Spleen (tissue), 11 donors: ENCODE results near the gene CEACAM4. TPM values are rescaled to one million over a fixed set of nuclear protein-coding genes. Genes with fewer than 3 reads are reported as not detected.
A peak's percentile ranks its signal among the peaks of the same experiment; 100 is the strongest.

Source experiments
- DNase-seq: peaks from one replicate; pipeline ENCODE4 v3.0.0-alpha.2; 2020
- H3K27ac ChIP-seq, 8 donors: fragments of 200-600 bp; sonication (generic) in 7 of 8; 1 replicate in 4 of 8; 2 replicates in 4 of 8; pipeline versions ENCODE4 v1.5.0 to v1.8.0; 2016 to 2021; ENCODE audit warnings: inconsistent platforms in 4 of 8, mild to moderate bottlenecking in 4 of 8, moderate library complexity in 1 of 8
- H3K27me3 ChIP-seq, 7 donors: fragments of 200-600 bp; sonication (generic) in 6 of 7; replicated peaks in 1 of 7; 1 replicate in 4 of 7; 2 replicates in 3 of 7; pipeline versions ENCODE4 v1.5.0 to v1.8.0; 2016 to 2021; ENCODE audit warnings: inconsistent platforms in 3 of 7, mild to moderate bottlenecking in 1 of 7
- H3K36me3 ChIP-seq, 6 donors: fragments of 200-600 bp; sonication (generic) in 5 of 6; 1 replicate in 4 of 6; 2 replicates in 2 of 6; pipeline versions ENCODE4 v1.5.0 to v1.8.0; 2016 to 2021; ENCODE audit warnings: inconsistent platforms in 2 of 6
- H3K4me1 ChIP-seq, 6 donors: fragments of 200-600 bp; sonication (generic) in 5 of 6; 1 replicate in 3 of 6; 2 replicates in 3 of 6; pipeline versions ENCODE4 v1.5.0 to v1.8.0; 2016 to 2021; ENCODE audit warnings: inconsistent platforms in 3 of 6
- H3K4me3 ChIP-seq, 8 donors: fragments of 200-600 bp; sonication (generic) in 7 of 8; 1 replicate in 4 of 8; 2 replicates in 4 of 8; pipeline versions ENCODE4 v1.5.0 to v1.8.0; 2016 to 2021; ENCODE audit warnings: inconsistent platforms in 4 of 8, mild to moderate bottlenecking in 4 of 8, moderate library complexity in 2 of 8
- H3K9me3 ChIP-seq, 8 donors: fragments of 200-600 bp; sonication (generic) in 7 of 8; 1 replicate in 4 of 8; 2 replicates in 4 of 8; pipeline versions ENCODE4 v1.5.0 to v1.8.0; 2016 to 2021; ENCODE audit warnings: inconsistent platforms in 4 of 8
- CTCF ChIP-seq, 11 experiments: fragments of 200-600 bp in 7 of 11; fragments of 450-650 bp in 4 of 11; sonication (generic) in 4 of 11; IDR thresholded peaks in 8 of 11; conservative IDR thresholded peaks in 3 of 11; 1 replicate in 7 of 11; 2 replicates in 4 of 11; pipeline versions ENCODE4 v1.4.0 to v1.8.0; 2016 to 2021; ENCODE audit warnings: antibody characterized with exemption in 11 of 11, inconsistent platforms in 4 of 11, mild to moderate bottlenecking in 1 of 11
- POLR2A ChIP-seq, 3 donors: fragments of 450-650 bp; IDR thresholded peaks; one replicate each; pipeline ENCODE4 v1.5.1; 2017; ENCODE audit warnings: antibody characterized with exemption in 3 of 3, mild to moderate bottlenecking in 1 of 3
- POLR2AphosphoS5 ChIP-seq, 3 donors: sonication (generic); formaldehyde crosslinking; IDR thresholded peaks; one replicate each; pipeline ENCODE4 v1.5.1; 2017; ENCODE audit warnings: antibody characterized with exemption in 3 of 3
- WGBS, 5 donors: extraction: QIAGEN DNeasy Blood & Tissue Kit in 3 of 5; methylation state at CpG; one replicate each; pipeline versions ENCODE4 v1.1.5 to v1.1.7; 2013 to 2018; 5-methylcytosine and 5-hydroxymethylcytosine counted together
- intact Hi-C: fragments of 100-400 bp; cut with DNase I; formaldehyde crosslinking; loops from one replicate; pipeline ENCODE4 v1.15.0; 2023; ENCODE audit warnings: low total_unique reads
- polyA plus RNA-seq, 3 donors: library from polyadenylated mRNA; stranded (reverse); fragments of 200-250 nt; gene quantifications; one replicate each; pipeline ENCODE4 v1.2.1, GENCODE V29; 2013
- total RNA-seq, 7 donors: library from RNA; depleted of rRNA in 3 of 7; stranded (reverse); fragments of >200 nt in 3 of 7; fragmentation: NEBNext Ultra II Directional in 4 of 7; extraction: Animal tissue kit (Norgen Biotek cat#: 25700) in 4 of 7; gene quantifications; one replicate each; pipeline versions ENCODE4 v1.1.0 to v1.2.1, GENCODE V29; 2016 to 2021
- donor health status: healthy with polysubstance abuse.
- donor health status: DM: no; HTN: no; CAD: no; lungs with moderate emphysema.
- donor health status: DM: no; HTN: no; CAD: no.
- donor health status: Bipolar disorder and iron deficiency.
- donor health status: healthy.
- donor health status: DM: no; HTN: no; CAD: no.
- donor health status: DM: yes; HTN: yes; CAD: no.

CEACAM4 gene
- total and polyA plus RNA-seq, 10 donors: 3.3 to 76.4 (median 20.7) TPM

- Histone ChIP-seq H3K36me3 (no peaks in the 10 kb centered on the region), H3K4me3 (no peak overlapping the region), H3K9me3 (no peaks in the 10 kb centered on the region), H3K4me1 (peaks cover 0 to 5% (median 0%) of the 10 kb centered on the region in 6 donors), H3K27me3 (peaks cover 0 to 60% (median 0%) of the 10 kb centered on the region in 7 donors), H3K27ac (no peak overlapping the region)
- 34 to 48% (median 41%) methylated on average over 14 of the region's 14 CpGs for WGBS, 5 donors
- intact Hi-C loops: no loop called here
- TF ChIP-seq POLR2AphosphoS5 (IDR thresholded peaks at IDR 0.05) (peak in 1 of 3 donors; percentile 41), CTCF (IDR thresholded peaks at IDR 0.05 in 8 of 11, conservative IDR thresholded peaks at IDR 0.05 in 3 of 11) (peak in 6 of 11 experiments; percentile 45 to 69 (median 56)), POLR2A (IDR thresholded peaks at IDR 0.05) (no peak)
- DNase-seq: peak; percentile 84
These were observed 19.8 kb upstream of the CEACAM4 start for GRCh38 chr19:41646589-41647204.

- no peak for TF ChIP-seq POLR2AphosphoS5 (IDR thresholded peaks at IDR 0.05)
- peak; percentile 72 to 91 (median 83) for TF ChIP-seq CTCF (IDR thresholded peaks at IDR 0.05 in 8 of 11, conservative IDR thresholded peaks at IDR 0.05 in 3 of 11)
- Histone ChIP-seq H3K4me1 (peaks cover 0 to 36% (median 5%) of the 10 kb centered on the region in 6 donors), H3K4me3 (no peak overlapping the region), H3K27ac (no peak overlapping the region), H3K27me3 (peaks cover 0 to 56% (median 0%) of the 10 kb centered on the region in 7 donors), H3K36me3 (no peaks in the 10 kb centered on the region), H3K9me3 (peaks cover 0 to under 1% (median 0%) of the 10 kb centered on the region in 8 donors)
- 4 to 9% (median 7%) methylated on average over 6 of the region's 6 CpGs for WGBS, 5 donors
- intact Hi-C loops: no loop called here
- no peak for DNase-seq
These were observed 15.1 kb upstream of the CEACAM4 start for GRCh38 chr19:41641879-41642485.

GRCh38 chr19:41638641-41639081 lies 11.8 kb upstream of the CEACAM4 start:
- DNase-seq: no peak
- 16 to 32% (median 27%) methylated on average over 6 of the region's 6 CpGs for whole genome bisulfite sequencing, 5 donors
- Histone ChIP-seq H3K36me3 (no peaks in the 10 kb centered on the region), H3K27ac (peak overlapping the region in 7 of 8 donors; percentile 71 to 90 (median 81)), H3K9me3 (peaks cover 0 to 7% (median 0%) of the 10 kb centered on the region in 8 donors), H3K4me1 (peaks cover 0 to 36% (median 5%) of the 10 kb centered on the region in 6 donors), H3K27me3 (peaks cover 0 to 53% (median 0%) of the 10 kb centered on the region in 7 donors), H3K4me3 (peak overlapping the region in 1 of 8 donors; percentile 35)
- TF ChIP-seq CTCF (IDR thresholded peaks at IDR 0.05 in 8 of 11, conservative IDR thresholded peaks at IDR 0.05 in 3 of 11) (no peak), POLR2A (IDR thresholded peaks at IDR 0.05) (no peak), POLR2AphosphoS5 (IDR thresholded peaks at IDR 0.05) (peak in 1 of 3 donors; percentile 52)
- intact Hi-C loops: no loop called here

- intact Hi-C loops: no loop called here
- WGBS, 5 donors: 35 to 54% (median 38%) methylated on average over 2 of the region's 2 CpGs
- no peak for DNase-seq
- Histone ChIP-seq H3K9me3 (peaks cover 0 to 9% (median 0%) of the 10 kb centered on the region in 8 donors), H3K27me3 (peaks cover 0 to 53% (median 0%) of the 10 kb centered on the region in 7 donors), H3K27ac (peak overlapping the region in 7 of 8 donors; percentile 71 to 90 (median 81)), H3K4me3 (peak overlapping the region in 1 of 8 donors; percentile 35), H3K4me1 (peaks cover 0 to 36% (median 5%) of the 10 kb centered on the region in 6 donors), H3K36me3 (no peaks in the 10 kb centered on the region)
- no peak for TF ChIP-seq CTCF (IDR thresholded peaks at IDR 0.05 in 8 of 11, conservative IDR thresholded peaks at IDR 0.05 in 3 of 11)
- TF ChIP-seq POLR2AphosphoS5 (IDR thresholded peaks at IDR 0.05): peak in 1 of 3 donors; percentile 59
These were observed 10.6 kb upstream of the CEACAM4 start for GRCh38 chr19:41637484-41637883.
